Measurements from ENCODE around the gene NOS2.

Gene NOS2

GRCh38 chr17:27818401-27819105 lies 18.2 kb upstream of the NOS2 start:
- DNase-seq: no peak

GRCh38 chr17:27817731-27818130 lies 17.4 kb upstream of the NOS2 start:
- DNase-seq: no peak

GRCh38 chr17:27816946-27817345 lies 16.6 kb upstream of the NOS2 start:
- no peak for DNase-seq

- no peak for DNase-seq
These were observed 11.6 kb upstream of the NOS2 start for GRCh38 chr17:27811961-27812360.

DNA sequence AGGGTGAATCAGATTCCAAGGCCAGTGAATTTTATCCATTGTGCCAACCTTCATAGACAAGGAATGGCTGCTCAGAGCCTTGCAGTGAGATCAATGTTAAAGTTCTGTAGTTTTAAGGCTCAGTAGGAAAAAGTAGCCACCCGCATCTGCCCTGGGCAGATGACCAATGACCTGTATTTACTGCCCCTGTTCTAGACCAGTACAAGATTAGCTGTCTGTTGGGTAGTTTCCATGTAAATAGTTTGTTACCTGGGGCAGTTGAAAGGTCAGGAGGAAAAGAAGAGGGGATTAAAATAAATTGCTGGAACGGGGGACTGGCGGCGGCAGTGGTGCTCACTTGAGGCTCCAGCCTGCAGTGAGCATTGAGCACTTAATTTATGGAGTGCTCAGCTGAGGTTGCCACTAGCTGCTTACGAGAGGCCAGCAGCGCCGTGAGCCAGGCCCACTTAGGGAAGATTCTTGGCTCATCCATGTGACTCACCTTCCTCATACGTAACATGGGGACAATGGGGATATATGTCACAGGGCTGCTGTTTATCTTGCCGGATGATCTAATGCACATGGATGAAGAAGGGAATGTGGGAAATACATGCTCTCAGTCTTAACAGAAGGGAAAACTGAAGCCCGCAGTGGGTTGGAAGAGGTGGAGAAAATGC lies 10.7 kb upstream of the NOS2 start:
- no peak for DNase-seq

DNA sequence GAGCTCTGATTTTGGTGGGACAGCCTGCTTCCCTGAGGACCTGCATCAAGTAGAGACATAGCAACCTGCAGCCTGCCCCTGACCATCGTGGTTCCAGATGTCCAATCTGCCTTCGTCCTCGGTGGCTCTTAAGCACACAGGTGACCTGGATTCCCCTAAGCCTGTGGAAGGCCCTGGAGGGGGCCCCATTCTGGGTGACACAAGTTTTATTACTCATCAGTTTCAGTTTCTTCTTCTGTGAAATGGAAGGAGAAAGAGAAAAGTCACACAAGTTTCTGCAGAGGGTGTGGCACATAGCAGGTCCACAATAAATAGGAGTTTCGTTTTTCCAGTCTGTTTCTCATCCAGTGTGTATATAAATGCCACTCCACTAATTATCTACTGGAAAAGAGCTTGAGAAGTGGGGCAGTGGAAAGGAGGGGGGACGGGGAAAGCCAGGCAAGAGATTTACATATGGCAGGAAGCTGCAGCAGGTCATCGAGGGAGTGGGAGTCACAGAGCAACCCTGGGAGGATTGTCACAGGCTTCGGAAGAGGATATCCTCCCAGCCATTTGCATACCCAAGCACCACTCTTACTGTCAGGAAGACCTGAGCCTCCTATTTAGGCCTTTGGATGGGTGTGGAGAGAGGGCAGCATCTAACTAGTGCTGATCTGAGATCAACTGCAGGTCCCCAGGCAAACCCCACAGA lies 10.0 kb upstream of the NOS2 start:
- peak; percentile 65 for DNase-seq

- no peak for DNase-seq
These were observed 9.2 kb upstream of the NOS2 start for GRCh38 chr17:27809555-27809954.

DNA sequence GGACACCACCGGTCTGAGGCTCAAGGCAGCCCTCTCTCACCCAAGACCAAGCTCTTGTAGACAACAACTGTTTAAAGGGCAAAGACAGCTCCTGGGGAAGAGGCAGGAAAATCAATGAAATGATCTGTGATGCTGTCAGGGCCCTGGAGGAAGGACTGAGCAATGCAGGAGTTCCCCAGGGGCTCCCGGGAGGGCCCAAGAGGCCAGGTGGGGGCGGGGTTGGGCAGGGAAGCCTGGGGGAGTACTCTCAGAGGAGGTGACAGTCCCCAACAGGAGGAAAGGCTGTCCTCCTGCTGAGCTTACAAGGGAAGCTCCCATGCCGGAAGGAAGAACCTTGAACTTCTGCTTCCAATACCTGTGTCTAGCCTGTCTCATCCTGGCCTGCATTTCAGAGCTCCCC lies 8.3 kb upstream of the NOS2 start:
- DNase-seq: peak; percentile 43

DNA sequence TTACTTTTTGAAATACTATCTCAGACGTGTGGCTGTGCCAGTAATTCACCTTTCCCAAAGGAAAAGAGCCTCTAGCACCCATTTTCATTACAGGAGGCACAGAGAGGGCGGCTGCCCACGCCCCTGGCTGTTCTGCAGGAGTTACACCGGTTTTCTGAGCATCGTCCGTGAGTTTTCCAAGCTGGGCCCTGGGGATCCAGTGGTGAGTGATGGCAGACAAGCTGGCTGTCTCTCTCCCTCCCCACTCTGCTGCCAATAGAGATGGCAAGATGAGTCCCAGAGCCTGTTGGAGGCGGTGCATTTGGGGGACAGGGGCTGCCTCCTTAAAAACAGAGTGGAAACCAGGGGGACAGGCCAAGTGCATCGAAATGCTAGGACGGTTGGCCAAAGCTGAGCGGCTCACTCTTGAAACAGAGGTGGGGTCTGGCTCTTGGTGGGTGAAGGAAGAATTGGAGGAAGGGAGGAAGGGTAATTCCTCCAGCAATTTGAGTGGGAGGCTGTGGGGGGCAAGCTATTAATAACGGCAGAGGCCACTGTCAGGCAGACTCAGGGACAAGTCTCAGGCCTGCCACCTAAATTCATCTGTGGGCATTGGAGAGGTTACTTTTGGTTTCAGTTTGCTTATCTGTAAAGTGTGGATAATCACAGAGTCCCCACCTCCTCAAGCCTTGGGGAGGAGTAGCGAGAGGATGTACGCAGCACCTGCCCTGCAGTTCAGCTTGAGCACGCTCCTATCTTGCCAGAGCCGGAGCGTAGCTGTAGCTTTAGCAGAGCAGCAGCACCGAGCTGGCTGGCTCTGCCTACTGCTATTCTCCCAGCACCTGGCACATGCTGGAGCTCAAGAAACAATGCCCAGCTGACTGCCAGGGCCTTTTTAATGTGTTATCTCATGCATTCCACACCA lies 7.5 kb upstream of the NOS2 start:
- DNase-seq: peak; percentile 68

DNA sequence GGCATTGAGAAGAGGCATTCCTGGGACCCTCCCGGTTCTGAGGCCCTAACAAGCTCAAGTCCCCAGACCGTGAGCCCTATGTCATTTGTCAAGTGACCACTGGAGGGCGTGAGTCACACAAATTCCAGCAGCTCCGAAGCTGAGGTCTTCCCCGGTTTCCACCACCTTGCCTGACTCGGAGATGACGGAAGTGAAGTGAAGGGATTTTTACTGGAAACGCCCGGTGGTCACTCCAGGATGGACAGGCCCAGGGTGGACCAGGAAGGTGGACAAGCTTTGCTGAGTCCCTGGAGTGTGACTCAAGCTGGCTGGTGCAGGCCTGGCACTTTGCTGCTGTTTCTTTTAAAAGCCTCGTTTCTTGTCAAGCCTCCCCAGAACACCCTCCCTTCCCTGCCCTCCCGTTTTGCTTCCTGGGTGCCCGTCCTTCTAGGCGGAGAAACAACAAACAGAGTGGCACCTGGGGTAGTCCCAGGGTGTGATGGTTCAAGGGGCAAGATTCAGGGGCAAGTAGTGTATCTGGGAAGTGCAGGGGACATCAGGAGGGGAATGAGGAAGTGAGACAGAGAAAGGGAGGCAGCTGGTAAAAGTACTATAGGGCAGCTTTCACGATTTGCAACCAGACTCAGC lies 5.3 kb upstream of the NOS2 start:
- peak; percentile 85 for DNase-seq

DNA sequence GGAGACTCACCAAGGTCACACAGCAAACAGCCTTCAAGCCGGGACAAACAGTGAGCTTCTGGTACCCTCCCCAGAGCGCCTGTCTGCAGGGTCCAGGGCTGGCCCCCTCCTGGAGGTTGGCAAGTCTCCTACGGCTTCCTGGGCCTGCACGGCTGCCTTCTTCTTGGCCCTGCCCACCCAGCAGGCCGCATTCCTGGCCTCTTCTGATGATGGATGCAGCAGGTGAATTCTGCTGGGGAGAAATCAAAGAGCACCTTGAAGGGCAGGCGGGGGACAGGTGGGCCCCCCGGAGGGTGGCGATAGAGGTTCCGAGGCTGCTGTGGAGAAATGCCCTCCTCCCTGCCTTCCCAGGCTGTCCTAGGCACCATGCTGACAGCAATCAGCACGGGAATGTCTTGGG lies 3.8 kb upstream of the NOS2 start:
- DNase-seq: no peak

DNA sequence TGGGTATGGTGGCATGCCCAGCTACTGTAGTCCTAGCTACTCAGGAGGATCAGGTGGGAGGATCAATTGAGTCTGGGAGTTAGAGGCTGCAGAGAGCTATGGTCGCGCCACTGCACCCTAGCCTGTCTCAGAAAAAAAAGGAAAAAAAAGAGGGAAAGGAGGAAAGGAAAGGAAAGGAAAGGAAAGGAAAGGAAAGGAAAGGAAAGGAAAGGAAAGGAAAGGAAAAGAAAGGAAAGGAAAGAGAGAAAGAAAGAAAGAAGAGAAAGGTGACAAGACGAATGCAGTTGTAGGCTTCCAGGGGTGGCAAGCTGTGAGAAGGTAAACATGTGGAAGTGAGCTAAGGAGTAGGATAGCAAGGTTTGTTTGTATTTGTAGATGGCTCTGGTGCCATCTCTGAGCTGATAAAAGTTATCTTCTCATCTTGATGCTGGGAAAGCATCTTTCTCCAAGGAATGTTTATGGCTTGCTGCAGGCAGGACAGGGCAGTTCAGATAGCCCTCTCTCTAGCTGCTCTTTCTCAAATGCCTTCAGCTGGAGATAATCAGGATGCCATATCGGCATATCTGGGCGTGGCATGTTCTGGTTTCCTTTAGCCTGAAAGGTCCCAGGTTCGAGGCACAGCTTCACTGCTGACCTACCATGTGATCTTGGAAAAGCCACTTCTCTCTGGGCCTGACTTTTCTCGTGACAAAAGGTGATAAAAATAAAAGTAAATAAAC lies 2.8 kb upstream of the NOS2 start:
- DNase-seq: no peak

DNA sequence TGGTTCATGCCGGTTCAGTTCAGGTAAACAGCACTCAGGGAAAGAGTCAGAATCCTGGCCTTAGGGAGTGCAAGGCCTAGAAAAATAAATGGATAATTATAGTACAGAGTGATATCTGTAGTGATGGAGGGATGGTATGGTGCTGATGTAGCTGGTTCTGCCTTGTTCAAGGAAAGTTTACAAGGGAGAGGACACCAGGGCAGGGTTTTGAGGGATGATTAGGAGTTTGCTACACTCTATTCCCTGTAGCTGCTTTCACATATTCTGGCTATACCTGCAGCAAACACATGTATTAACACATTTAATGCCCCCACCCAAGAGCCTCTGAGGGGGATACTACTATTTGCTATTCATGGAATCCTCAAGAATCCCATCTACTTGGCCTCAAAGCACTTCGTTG lies 1.7 kb upstream of the NOS2 start:
- DNase-seq: no peak

- no peak for DNase-seq
These were observed 2.0 kb downstream of the NOS2 start for GRCh38 chr17:27798376-27798775.

- no peak for DNase-seq
These were observed 2.8 kb downstream of the NOS2 start for GRCh38 chr17:27797390-27798091.

DNA sequence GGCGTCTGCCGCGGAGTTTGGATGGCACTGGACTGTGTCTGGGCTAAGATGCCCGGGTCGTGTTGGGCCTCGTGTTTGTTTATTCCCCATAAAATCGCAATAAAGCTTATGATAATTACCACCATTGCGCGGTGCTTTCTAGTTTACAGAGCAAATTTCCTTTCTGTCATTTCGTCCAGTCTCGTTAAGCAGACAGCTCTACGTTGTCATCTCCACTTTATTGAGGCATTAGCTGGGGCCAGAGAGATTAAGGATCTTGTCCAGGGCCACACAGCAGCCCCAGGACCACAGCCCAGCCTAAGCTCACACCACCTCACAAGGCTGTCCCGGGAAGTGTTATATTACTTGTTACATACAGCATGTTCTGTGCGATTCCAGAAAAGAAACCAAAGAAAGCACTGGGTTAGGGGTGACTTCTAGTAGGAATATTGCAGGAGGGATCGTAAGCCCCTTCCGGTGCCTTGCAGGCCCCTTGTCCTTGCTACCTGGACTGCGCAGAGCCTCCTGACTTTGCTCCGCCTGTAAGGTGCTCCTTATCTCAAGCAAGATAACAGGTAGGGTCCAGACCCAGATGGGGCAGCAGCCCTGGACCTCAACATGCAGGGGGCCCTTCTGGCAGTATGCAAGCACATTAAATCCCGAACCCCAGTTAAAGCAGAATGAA lies 6.3 kb downstream of the NOS2 start:
- DNase-seq: no peak

DNA sequence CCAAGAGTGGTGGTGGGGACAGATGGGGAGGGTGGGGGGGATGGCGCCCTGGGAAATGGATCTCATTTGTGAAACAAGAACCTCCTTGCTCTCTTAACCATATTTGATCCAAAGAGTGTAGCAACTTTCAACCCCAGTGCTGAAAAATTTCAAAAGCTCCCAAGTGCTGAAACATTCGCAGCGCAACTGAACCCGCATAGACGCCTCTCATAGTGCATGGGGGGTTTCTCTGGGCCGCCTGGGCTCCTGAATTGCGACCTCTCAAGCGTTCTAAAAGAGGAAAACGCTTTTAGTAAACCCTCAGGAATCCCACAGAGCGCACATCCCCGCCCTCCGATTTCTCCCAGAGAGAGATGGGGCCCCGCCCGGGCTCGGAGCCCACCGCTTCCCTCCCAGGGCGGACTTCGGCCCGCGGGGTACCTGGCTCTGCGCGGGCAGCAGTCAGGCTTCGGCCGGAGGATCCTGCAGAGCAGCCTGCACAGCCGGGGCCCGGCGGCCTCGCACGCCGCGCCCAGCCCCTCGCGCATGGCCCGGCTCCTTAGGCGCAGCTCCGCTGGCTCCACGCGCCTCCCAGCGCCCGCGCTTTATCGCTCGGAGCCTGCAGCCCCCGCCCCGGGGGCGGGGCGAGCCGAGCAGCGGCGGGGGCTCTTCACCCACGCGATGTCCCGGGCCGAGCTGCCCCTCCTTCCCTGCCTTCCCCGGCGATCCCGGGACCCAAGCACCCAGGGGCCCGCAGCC lies 7.0 kb downstream of the NOS2 start:
- DNase-seq: peak; percentile 35

- DNase-seq: no peak
These were observed 8.2 kb downstream of the NOS2 start for GRCh38 chr17:27792095-27792494.

DNA sequence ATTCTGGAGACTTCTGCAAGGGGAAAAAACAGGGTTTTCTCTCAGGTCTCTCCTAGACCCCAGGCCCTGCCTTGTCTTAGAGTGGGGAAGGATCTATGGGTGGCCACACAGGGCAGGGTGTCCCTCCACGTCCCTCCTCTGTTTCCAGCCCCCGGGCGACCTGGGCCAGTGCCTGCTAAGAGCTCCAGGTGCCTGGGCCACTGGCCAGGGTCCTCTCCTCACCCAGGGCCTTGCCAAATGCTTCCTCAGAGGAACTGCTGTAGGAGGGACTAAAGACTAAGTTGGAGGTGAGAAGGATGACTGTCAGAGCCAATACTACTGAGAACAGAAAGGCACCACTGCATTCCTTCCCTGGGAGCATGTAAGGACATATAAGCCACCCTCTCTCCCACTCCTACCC lies 11.4 kb downstream of the NOS2 start:
- no peak for DNase-seq
